H9 (cell line): ENCODE data around the gene KMT2B. TPM values are rescaled to one million over a fixed set of nuclear protein-coding genes. Genes with fewer than 3 reads are reported as not detected.

Experiments used
- DNase-seq: peaks from one replicate; pipeline ENCODE4 v3.0.0-alpha.2; 2017
- H2AFZ ChIP-seq: one replicate; pipeline ENCODE4 v1.6.1; 2013; ENCODE audit warnings: mild to moderate bottlenecking, low read length, control low read depth, moderate library complexity
- H2AK5ac ChIP-seq: 2 replicates; pipeline ENCODE4 v1.6.1; 2013; ENCODE audit warnings: low read length, control low read depth, mixed read lengths; ENCODE audit not compliant: insufficient read length
- H2BK120ac ChIP-seq: one replicate; pipeline ENCODE4 v1.6.1; 2013; ENCODE audit warnings: low read depth, mild to moderate bottlenecking, low read length, control low read depth, inconsistent platforms; ENCODE audit not compliant: poor library complexity, severe bottlenecking
- H2BK12ac ChIP-seq: 2 replicates; pipeline ENCODE4 v1.6.1; 2013; ENCODE audit warnings: low read length, control low read depth, mixed read lengths, low read depth; ENCODE audit not compliant: insufficient read length
- H2BK15ac ChIP-seq: 2 replicates; pipeline ENCODE4 v1.6.1; 2013; ENCODE audit warnings: low read depth, low read length, control low read depth
- H2BK20ac ChIP-seq: one replicate; pipeline ENCODE4 v1.6.1; 2013; ENCODE audit warnings: low read depth, mild to moderate bottlenecking, low read length, control low read depth, inconsistent platforms; ENCODE audit not compliant: poor library complexity, severe bottlenecking
- H2BK5ac ChIP-seq: 2 replicates; pipeline ENCODE4 v1.6.1; 2013; ENCODE audit warnings: low read length, control low read depth, mixed read lengths; ENCODE audit not compliant: insufficient read length
- H3K14ac ChIP-seq: 2 replicates; pipeline ENCODE4 v1.6.1; 2013; ENCODE audit warnings: low read length, control low read depth; ENCODE audit not compliant: insufficient read depth
- H3K18ac ChIP-seq: 2 replicates; pipeline ENCODE4 v1.6.1; 2013; ENCODE audit warnings: low read depth, mild to moderate bottlenecking, mixed read lengths, low read length, control low read depth; ENCODE audit not compliant: insufficient read length
- H3K23ac ChIP-seq: 2 replicates; pipeline ENCODE4 v1.6.1; 2013; ENCODE audit warnings: low read length, control low read depth, mixed read lengths, low read depth; ENCODE audit not compliant: insufficient read length
- H3K23me2 ChIP-seq: 2 replicates; pipeline ENCODE4 v1.6.1; 2013; ENCODE audit warnings: low read depth, mild to moderate bottlenecking, mixed read lengths, low read length, control low read depth; ENCODE audit not compliant: insufficient read length, poor library complexity, severe bottlenecking
- H3K27ac ChIP-seq: 2 replicates; pipeline ENCODE4 v1.5.1; 2013; ENCODE audit warnings: low read length, control low read depth, mixed read lengths, low read depth; ENCODE audit not compliant: insufficient read length
- H3K27me3 ChIP-seq: 2 replicates; pipeline ENCODE4 v1.6.1; 2013; ENCODE audit warnings: low read length, control low read depth, inconsistent platforms; ENCODE audit not compliant: insufficient read depth
- H3K4ac ChIP-seq: 2 replicates; pipeline ENCODE4 v1.6.1; 2013; ENCODE audit warnings: low read depth, mild to moderate bottlenecking, control low read depth, inconsistent platforms, low read length, moderate library complexity
- H3K4me1 ChIP-seq: 2 replicates; pipeline ENCODE4 v1.6.1; 2013; ENCODE audit warnings: low read length, control low read depth, inconsistent platforms; ENCODE audit not compliant: insufficient read depth
- H3K4me2 ChIP-seq: 2 replicates; pipeline ENCODE4 v1.6.1; 2013; ENCODE audit warnings: low read length, control low read depth, mixed read lengths; ENCODE audit not compliant: insufficient read length, insufficient read depth
- H3K56ac ChIP-seq: 2 replicates; pipeline ENCODE4 v1.6.1; 2013; ENCODE audit warnings: low read depth, mild to moderate bottlenecking, mixed read lengths, low read length, control low read depth; ENCODE audit not compliant: insufficient read length
- H3K79me1 ChIP-seq: 2 replicates; pipeline ENCODE4 v1.6.1; 2013; ENCODE audit warnings: low read depth, mild to moderate bottlenecking, moderate library complexity, low read length, control low read depth, inconsistent platforms; ENCODE audit not compliant: insufficient read depth, poor library complexity, severe bottlenecking
- H3K79me2 ChIP-seq: 2 replicates; pipeline ENCODE4 v1.6.1; 2013; ENCODE audit warnings: low read length, control low read depth, inconsistent platforms; ENCODE audit not compliant: insufficient read depth
- H3K9ac ChIP-seq: 2 replicates; pipeline ENCODE4 v1.6.1; 2013; ENCODE audit warnings: low read length, control low read depth, mixed read lengths; ENCODE audit not compliant: insufficient read length; ENCODE audit errors: extremely low read depth
- H3K9me3 ChIP-seq: one replicate; pipeline ENCODE4 v1.6.1; 2013; ENCODE audit warnings: low read depth, low read length, inconsistent platforms; ENCODE audit not compliant: control insufficient read depth
- H3T11ph ChIP-seq: one replicate; pipeline ENCODE4 v1.6.1; 2013; ENCODE audit warnings: mild to moderate bottlenecking, low read length, control low read depth, inconsistent platforms
- H4K20me1 ChIP-seq: one replicate; pipeline ENCODE4 v1.6.1; 2013; ENCODE audit not compliant: control insufficient read depth, insufficient read length, insufficient read depth
- H4K5ac ChIP-seq: 2 replicates; pipeline ENCODE4 v1.6.1; 2013; ENCODE audit warnings: low read depth, mild to moderate bottlenecking, mixed read lengths, low read length, control low read depth; ENCODE audit not compliant: insufficient read length
- H4K8ac ChIP-seq: replicated peaks from 2 replicates; pipeline ENCODE4 v1.6.1; 2013; ENCODE audit warnings: low read length, control low read depth, mixed read lengths, low read depth; ENCODE audit not compliant: insufficient read length
- H4K91ac ChIP-seq: 2 replicates; pipeline ENCODE4 v1.6.1; 2013; ENCODE audit warnings: low read depth, mild to moderate bottlenecking, moderate library complexity, mixed read lengths, low read length, control low read depth; ENCODE audit not compliant: insufficient read length
- H3K27ac Mint-ChIP-seq, 3 experiments: 2 replicates in 2 of 3; 3 replicates in 1 of 3; pipeline ENCODE4 v1.8.0; 2020 to 2021; ENCODE audit warnings: mixed read lengths in 3 of 3, mild to moderate bottlenecking in 1 of 3, moderate library complexity in 1 of 3
- H3K27me3 Mint-ChIP-seq: 2 replicates; pipeline ENCODE4 v1.8.0; 2021; ENCODE audit warnings: low read depth, mild to moderate bottlenecking, moderate library complexity, mixed read lengths
- H3K36me3 Mint-ChIP-seq, 3 experiments: 2 replicates in 2 of 3; 3 replicates in 1 of 3; pipeline ENCODE4 v1.8.0; 2020 to 2021; ENCODE audit warnings: low read depth in 3 of 3, mixed read lengths in 3 of 3; ENCODE audit not compliant: insufficient read depth in 1 of 3
- H3K4me1 Mint-ChIP-seq, 2 experiments: 2 replicates each; pipeline ENCODE4 v1.8.0; 2020; ENCODE audit warnings: mixed read lengths in 2 of 2
- H3K4me3 Mint-ChIP-seq, 2 experiments: 2 replicates in 1 of 2; 3 replicates in 1 of 2; pipeline ENCODE4 v1.8.0; 2020 to 2021; ENCODE audit warnings: mild to moderate bottlenecking in 2 of 2, mixed read lengths in 2 of 2, moderate library complexity in 1 of 2
- H3K9me3 Mint-ChIP-seq, 2 experiments: 2 replicates in 1 of 2; 3 replicates in 1 of 2; pipeline ENCODE4 v1.8.0; 2020; ENCODE audit warnings: mild to moderate bottlenecking in 2 of 2, mixed read lengths in 2 of 2, moderate library complexity in 1 of 2
- CTCF ChIP-seq: fragments of 200-600 bp; sonication (generic); conservative IDR thresholded peaks from 3 replicates; pipeline ENCODE4 v1.8.0; 2021; ENCODE audit warnings: antibody characterized with exemption, mild to moderate bottlenecking
- WGBS: extraction: QIAGEN DNeasy Blood & Tissue Kit; methylation state at CpG from one replicate; pipeline ENCODE4 v1.1.7; 2013; ENCODE audit warnings: missing lambda C conversion rate, low lambda C conversion rate, mixed read lengths; ENCODE audit not compliant: insufficient read length; ENCODE audit errors: extremely low coverage; 5-methylcytosine and 5-hydroxymethylcytosine counted together
- total RNA-seq: library from RNA; stranded (reverse); gene quantifications from 2 replicates; pipeline ENCODE4 v1.2.1, GENCODE V29; 2021

KMT2B gene
- total RNA-seq, 1 experiment from 2014 or later = 47.7 TPM

GRCh38 chr19:35692010-35692409, 25.8 kb upstream of the KMT2B start:
- no peak overlapping the region for H3K27ac ChIP-seq
- H2BK12ac ChIP-seq = no peak overlapping the region
- no peak for TF ChIP-seq CTCF
- no CpG with 5 or more reads among the region's 11 CpGs for WGBS
- no peaks in the 10 kb centered on the region for H3K23me2 ChIP-seq
- no peaks in the 10 kb centered on the region for H3K79me2 ChIP-seq
- no peak overlapping the region for H3K4me2 ChIP-seq
- H3T11ph ChIP-seq = no peak overlapping the region
- no peak for DNase-seq
- H4K8ac ChIP-seq = no peak overlapping the region
- H2BK20ac ChIP-seq = no peak overlapping the region
- H3K14ac ChIP-seq = no peak overlapping the region
- H3K4me3 Mint-ChIP-seq = no peak overlapping the region
- H2BK120ac ChIP-seq = no peak overlapping the region
- H3K9me3 Mint-ChIP-seq = peaks cover 0 to 3% of the 10 kb centered on the region in 2 experiments; a peak in 3 of 5 replicates
- H4K5ac ChIP-seq = no peak overlapping the region
- H2AFZ ChIP-seq = no peak overlapping the region
- H3K56ac ChIP-seq = no peak overlapping the region
- H3K4me1 ChIP-seq = no peaks in the 10 kb centered on the region
- no peak overlapping the region for H2BK5ac ChIP-seq
- no peak overlapping the region for H2BK15ac ChIP-seq
- no peaks in the 10 kb centered on the region for H3K9me3 ChIP-seq
- no peaks in the 10 kb centered on the region for H3K27me3 ChIP-seq
- no peaks in the 10 kb centered on the region for H4K20me1 ChIP-seq
- no peak overlapping the region for H3K23ac ChIP-seq
- H3K4ac ChIP-seq = no peak overlapping the region
- no peak overlapping the region for H3K18ac ChIP-seq
- no peak overlapping the region for H2AK5ac ChIP-seq
- H3K79me1 ChIP-seq = no peaks in the 10 kb centered on the region
- no peak overlapping the region for H3K9ac ChIP-seq
- H3K4me1 Mint-ChIP-seq = peaks cover 3 to 8% of the 10 kb centered on the region in 2 experiments; a peak in 1 of 4 replicates
- no peak overlapping the region for H3K27ac Mint-ChIP-seq
- H3K36me3 Mint-ChIP-seq = no peaks in the 10 kb centered on the region
- peaks cover 1% of the 10 kb centered on the region; the same call in 1 of the 2 replicates for H3K27me3 Mint-ChIP-seq
- no peak overlapping the region for H4K91ac ChIP-seq
